Calu3 (cell line): ENCODE results near the gene ANG. TPM values are rescaled to one million over a fixed set of nuclear protein-coding genes. Genes with fewer than 3 reads are reported as not detected.
A peak's percentile ranks its signal among the peaks of the same experiment; 100 is the strongest.

Source experiments
- BruUV-seq: library from RNA; stranded (reverse); fragments of 400-500 nt; replicated peaks from 2 replicates; lab custom pipeline; 2021; lab: Mats Ljungman, UMichigan
- CTCF ChIA-PET: fragments of 300-600 bp; sonication (Branson Sonifier 250); formaldehyde crosslinking; loops from one replicate; lab custom pipeline; 2022; ENCODE audit warnings: antibody characterized with exemption; lab: Charles Lee
- DNase-seq: peaks from one replicate; pipeline ENCODE4 v3.0.0; 2022
- H3K27ac Mint-ChIP-seq: one replicate; pipeline ENCODE4 v1.8.0; 2022; ENCODE audit warnings: mixed read lengths; ENCODE audit not compliant: unreplicated experiment
- H3K27me3 Mint-ChIP-seq: one replicate; pipeline ENCODE4 v1.8.0; 2022; ENCODE audit warnings: mixed read lengths; ENCODE audit not compliant: unreplicated experiment
- H3K36me3 Mint-ChIP-seq: one replicate; pipeline ENCODE4 v1.8.0; 2022; ENCODE audit warnings: mild to moderate bottlenecking, moderate library complexity, mixed read lengths; ENCODE audit not compliant: insufficient read depth, unreplicated experiment
- H3K4me1 Mint-ChIP-seq: one replicate; pipeline ENCODE4 v1.8.0; 2022; ENCODE audit warnings: mild to moderate bottlenecking, low read depth, mixed read lengths; ENCODE audit not compliant: unreplicated experiment
- H3K4me3 Mint-ChIP-seq: one replicate; pipeline ENCODE4 v1.8.0; 2022; ENCODE audit warnings: mild to moderate bottlenecking, low read depth, moderate library complexity, mixed read lengths; ENCODE audit not compliant: unreplicated experiment
- H3K9me3 Mint-ChIP-seq: one replicate; pipeline ENCODE4 v1.8.0; 2022; ENCODE audit warnings: low read depth, mixed read lengths; ENCODE audit not compliant: unreplicated experiment
- CTCF ChIP-seq: fragments of 200-600 bp; IDR thresholded peaks from one replicate; pipeline ENCODE4 v1.8.0; 2022; ENCODE audit warnings: antibody characterized with exemption; ENCODE audit not compliant: unreplicated experiment
- intact Hi-C: fragments of 100-400 bp; cut with micrococcal nuclease; formaldehyde crosslinking; loops from one replicate; pipeline ENCODE4 v1.10.0; 2022; ENCODE audit not compliant: unreplicated experiment
- total RNA-seq: library from RNA; stranded (reverse); gene quantifications from 2 replicates; pipeline ENCODE4 v1.2.3, GENCODE V29; 2022

ANG gene
- total RNA-seq, 1 experiment from 2014 or later = 4.4 TPM

- intact Hi-C loops = no loop called here
- peaks cover 5% of the 10 kb centered on the region for H3K36me3 Mint-ChIP-seq
- BruUV-seq = no TSS peak
- peaks cover 27% of the 10 kb centered on the region for H3K4me1 Mint-ChIP-seq
- no peaks in the 10 kb centered on the region for H3K9me3 Mint-ChIP-seq
- no peaks in the 10 kb centered on the region for H3K27me3 Mint-ChIP-seq
- CTCF ChIA-PET = interaction anchor here (0.6 kb wide), 2 partner anchors 162 to 171 kb away, joined by 3 read pairs; no protein-coding TSS in a partner anchor
- no peak overlapping the region for H3K27ac Mint-ChIP-seq
- TF ChIP-seq CTCF = no peak
- H3K4me3 Mint-ChIP-seq = no peak overlapping the region
- no peak for DNase-seq
These were observed 2.0 kb upstream of the ANG start for GRCh38 chr14:20686386-20687143.

DNA sequence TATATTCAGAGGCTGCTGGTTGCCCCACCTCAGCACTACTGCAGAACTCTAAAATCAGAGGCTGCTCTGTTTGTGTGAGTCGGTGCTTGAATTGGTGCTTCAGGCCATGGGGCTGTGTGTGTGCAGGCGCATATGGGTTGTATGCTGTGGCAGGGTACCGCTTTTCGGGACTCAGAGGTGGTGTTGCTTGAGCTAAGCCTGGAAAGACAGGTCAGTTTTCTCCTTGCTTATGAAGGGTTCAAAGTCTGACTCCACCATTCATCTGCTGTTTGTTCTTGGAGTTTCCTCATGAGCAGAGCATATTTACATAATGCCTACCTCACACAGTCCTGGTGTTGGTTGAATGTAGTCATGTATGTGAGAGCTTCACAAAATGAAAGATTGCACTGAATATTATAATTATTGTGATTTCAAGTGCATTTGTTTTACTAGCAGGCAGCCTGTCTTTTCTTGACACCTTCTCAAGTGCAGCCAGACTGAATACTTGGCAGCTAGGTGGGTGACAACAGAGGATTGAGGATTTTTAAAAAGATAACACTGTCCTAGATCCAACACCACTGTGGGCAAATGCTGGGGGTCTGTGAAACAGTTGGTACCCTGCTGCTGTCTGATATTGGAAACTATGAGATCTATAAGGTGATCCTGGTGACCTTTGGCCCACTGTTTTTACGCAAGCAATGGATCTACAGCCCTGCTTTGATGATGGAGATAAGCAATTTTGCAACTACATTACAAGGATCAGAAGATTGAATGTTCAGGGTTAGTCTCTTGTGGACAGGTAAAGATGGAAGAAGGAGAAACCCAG, 1.0 kb upstream of the ANG start:
- BruUV-seq = no TSS peak
- Mint-ChIP-seq H3K9me3 (no peaks in the 10 kb centered on the region), H3K4me3 (peak overlapping the region; percentile 40), H3K36me3 (peaks cover 5% of the 10 kb centered on the region), H3K27me3 (no peaks in the 10 kb centered on the region), H3K4me1 (peaks cover 27% of the 10 kb centered on the region), H3K27ac (peak overlapping the region; percentile 33)
- CTCF ChIA-PET = interaction anchor here (0.6 to 1.1 kb wide), 3 partner anchors 161 to 345 kb away, joined by 3 read pairs; no protein-coding TSS in a partner anchor
- TF ChIP-seq CTCF = no peak
- DNase-seq = no peak
- intact Hi-C loops = no loop called here

DNA sequence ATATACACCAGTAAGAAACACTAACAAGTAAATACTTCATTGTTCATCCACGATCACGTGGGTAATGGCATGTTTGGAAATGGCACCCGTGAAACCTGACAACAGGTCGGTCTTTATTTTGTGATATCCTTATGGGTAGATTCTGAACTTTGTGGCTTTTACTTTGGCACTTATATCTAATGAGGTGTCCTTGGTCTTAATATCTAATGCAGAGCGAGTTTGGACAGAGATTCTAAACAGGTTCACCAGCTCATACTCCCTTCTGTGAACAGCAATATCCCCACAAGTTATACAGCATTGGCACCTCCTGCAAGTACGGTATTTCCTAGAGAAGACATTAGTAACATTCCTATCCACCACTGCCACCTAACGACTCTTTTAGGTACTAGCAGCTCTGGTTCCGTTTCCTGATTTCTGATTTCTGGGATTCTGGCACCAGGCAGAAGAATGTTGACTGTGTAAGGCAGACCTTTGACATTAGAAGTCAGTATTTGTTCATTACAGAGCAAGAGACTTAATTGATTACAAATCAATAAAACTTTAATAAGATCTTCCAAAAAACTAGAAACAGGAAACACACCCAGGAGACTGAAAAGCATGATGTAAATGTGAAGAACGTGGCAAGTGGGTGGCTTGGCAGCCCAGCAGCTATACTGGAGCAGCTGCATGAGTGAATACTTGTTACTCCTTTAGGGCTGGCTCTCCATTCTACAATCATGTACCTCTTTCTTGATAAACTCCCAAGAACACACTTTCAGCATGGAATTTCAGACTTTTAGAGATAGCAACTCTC, 2.5 kb downstream of the ANG start:
- CTCF ChIA-PET = interaction anchor here (0.6 to 1.8 kb wide), 11 partner anchors 9 to 166 kb away, joined by 3 to 17 read pairs (median 5); no protein-coding TSS in a partner anchor
- H3K36me3 Mint-ChIP-seq = peaks cover 2% of the 10 kb centered on the region
- H3K4me1 Mint-ChIP-seq = peaks cover 18% of the 10 kb centered on the region
- TF ChIP-seq CTCF = peak; percentile 48
- H3K4me3 Mint-ChIP-seq = no peak overlapping the region
- BruUV-seq = no TSS peak
- H3K27ac Mint-ChIP-seq = no peak overlapping the region
- intact Hi-C loops = loop anchor here (1.0 to 2.0 kb wide), 3 partner anchors 28 to 160 kb away; no protein-coding TSS in a partner anchor
- no peaks in the 10 kb centered on the region for H3K27me3 Mint-ChIP-seq
- H3K9me3 Mint-ChIP-seq = no peaks in the 10 kb centered on the region
- peak; percentile 54 for DNase-seq
